Upper lobe of left lung (tissue), 6 donors: ENCODE measurements around the gene ZCCHC12. TPM values are rescaled to one million over a fixed set of nuclear protein-coding genes. Genes with fewer than 3 reads are reported as not detected.

Experiments used
- ATAC-seq, 2 donors: fragments of 200-7000 bp; cut with Tn5 transposase; one replicate each; pipeline ENCODE4 v1.9.1; 2022; ENCODE audit warnings: mild to moderate bottlenecking in 2 of 2, moderate library complexity in 2 of 2; ENCODE audit not compliant: low FRiP score in 2 of 2
- DNase-seq, 2 donors: peaks; one replicate each; pipeline ENCODE4 v3.0.0-alpha.2; 2019 to 2020
- H3K27ac ChIP-seq, 4 donors: fragments of 200-600 bp; sonication (generic); one replicate each; pipeline ENCODE4 v1.5.1; 2016 to 2019
- H3K27me3 ChIP-seq, 4 donors: fragments of 200-600 bp; sonication (generic); one replicate each; pipeline ENCODE4 v1.5.1; 2017 to 2019
- H3K36me3 ChIP-seq, 4 donors: fragments of 200-600 bp; sonication (generic); one replicate each; pipeline ENCODE4 v1.5.1; 2016 to 2019
- H3K4me1 ChIP-seq, 4 donors: fragments of 200-600 bp; sonication (generic); one replicate each; pipeline ENCODE4 v1.5.1; 2018 to 2019
- H3K4me3 ChIP-seq, 4 donors: fragments of 200-600 bp; sonication (generic); one replicate each; pipeline ENCODE4 v1.5.1; 2017 to 2019; ENCODE audit warnings: mild to moderate bottlenecking in 2 of 4, moderate library complexity in 1 of 4
- H3K9me3 ChIP-seq, 4 donors: fragments of 200-600 bp; sonication (generic); one replicate each; pipeline ENCODE4 v1.5.1; 2018 to 2019
- EP300 ChIP-seq, 4 donors: sonication (generic); formaldehyde crosslinking; IDR thresholded peaks; one replicate each; pipeline ENCODE4 v1.5.1; 2017; ENCODE audit warnings: antibody characterized with exemption in 4 of 4, control low read depth in 2 of 4
- POLR2A ChIP-seq, 4 donors: fragments of 450-650 bp; IDR thresholded peaks; one replicate each; pipeline ENCODE4 v1.5.1; 2016 to 2017; ENCODE audit warnings: antibody characterized with exemption in 4 of 4, mild to moderate bottlenecking in 2 of 4
- POLR2AphosphoS5 ChIP-seq, 2 donors: sonication (generic); formaldehyde crosslinking; IDR thresholded peaks; one replicate each; pipeline ENCODE4 v1.5.1; 2017; ENCODE audit warnings: antibody characterized with exemption in 2 of 2
- WGBS, 2 donors: methylation state at CpG; one replicate each; pipeline ENCODE4 v1.1.5; 2017 to 2018; 5-methylcytosine and 5-hydroxymethylcytosine counted together
- total RNA-seq, 6 donors: library from RNA; depleted of rRNA in 4 of 6; stranded (reverse); fragments of >200 nt in 4 of 6; gene quantifications; one replicate each; pipeline versions ENCODE4 v1.1.0 to v1.2.1, GENCODE V29; 2016 to 2021
- TF ChIP-seq, protein P1 (sequence below), 6 experiments: fragments of 450-650 bp in 4 of 6; fragments of 200-600 bp in 2 of 6; sonication (generic) in 2 of 6; IDR thresholded peaks; one replicate each; pipeline ENCODE4 v1.5.1; 2016 to 2019; ENCODE audit warnings: antibody characterized with exemption in 6 of 6
- donor health status: DM: no; HTN: no; CAD: no; lungs with moderate emphysema.
- donor health status: DM: no; HTN: yes; CAD: no; lungs with severe emphysema.

Gene ZCCHC12
- total RNA-seq, 6 donors from 2014 or later, result 0.46 to 3.6 (median 1.1) TPM; not detected in 3

- no peaks in the 10 kb centered on the region for H3K36me3 ChIP-seq
- TF ChIP-seq POLR2AphosphoS5 (IDR thresholded peaks at IDR 0.05) (no peak), EP300 (IDR thresholded peaks at IDR 0.05) (no peak), POLR2A (IDR thresholded peaks at IDR 0.05) (no peak)
- TF ChIP-seq, protein P1, sequence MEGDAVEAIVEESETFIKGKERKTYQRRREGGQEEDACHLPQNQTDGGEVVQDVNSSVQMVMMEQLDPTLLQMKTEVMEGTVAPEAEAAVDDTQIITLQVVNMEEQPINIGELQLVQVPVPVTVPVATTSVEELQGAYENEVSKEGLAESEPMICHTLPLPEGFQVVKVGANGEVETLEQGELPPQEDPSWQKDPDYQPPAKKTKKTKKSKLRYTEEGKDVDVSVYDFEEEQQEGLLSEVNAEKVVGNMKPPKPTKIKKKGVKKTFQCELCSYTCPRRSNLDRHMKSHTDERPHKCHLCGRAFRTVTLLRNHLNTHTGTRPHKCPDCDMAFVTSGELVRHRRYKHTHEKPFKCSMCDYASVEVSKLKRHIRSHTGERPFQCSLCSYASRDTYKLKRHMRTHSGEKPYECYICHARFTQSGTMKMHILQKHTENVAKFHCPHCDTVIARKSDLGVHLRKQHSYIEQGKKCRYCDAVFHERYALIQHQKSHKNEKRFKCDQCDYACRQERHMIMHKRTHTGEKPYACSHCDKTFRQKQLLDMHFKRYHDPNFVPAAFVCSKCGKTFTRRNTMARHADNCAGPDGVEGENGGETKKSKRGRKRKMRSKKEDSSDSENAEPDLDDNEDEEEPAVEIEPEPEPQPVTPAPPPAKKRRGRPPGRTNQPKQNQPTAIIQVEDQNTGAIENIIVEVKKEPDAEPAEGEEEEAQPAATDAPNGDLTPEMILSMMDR (IDR thresholded peaks at IDR 0.05), result no peak
- H3K27ac ChIP-seq, result no peak overlapping the region
- no peaks in the 10 kb centered on the region for H3K27me3 ChIP-seq
- no peaks in the 10 kb centered on the region for H3K9me3 ChIP-seq
- no peaks in the 10 kb centered on the region for H3K4me1 ChIP-seq
- ATAC-seq, result no peak
- DNase-seq, result no peak
- H3K4me3 ChIP-seq, result no peak overlapping the region
- WGBS, 2 donors, result 86% methylated on average over 3 of the region's 3 CpGs; no CpG with 5 or more reads in 1 of the 2 donors
Measured at GRCh38 chrX:118864063-118864635, 40.5 kb downstream of the ZCCHC12 start.

DNA sequence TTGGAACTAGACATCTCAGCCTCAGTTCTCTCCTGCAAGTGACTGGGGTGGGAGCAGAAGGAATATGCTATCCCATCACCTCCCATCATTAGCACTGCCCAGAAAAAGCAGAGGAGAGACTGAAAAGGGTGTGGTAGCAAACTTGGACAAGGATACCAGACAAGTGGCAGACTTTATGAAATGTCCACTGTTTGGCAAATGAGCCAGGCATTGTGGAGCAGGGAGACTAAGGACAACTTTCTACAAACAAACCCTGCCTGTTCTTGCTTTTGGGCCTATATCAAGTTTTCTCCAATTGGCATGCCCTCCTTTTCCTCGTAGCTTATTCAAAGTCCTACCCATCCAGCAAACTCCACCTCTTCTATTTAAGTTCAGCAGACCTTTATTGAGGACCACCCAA is 41.6 kb downstream of the ZCCHC12 start:
- DNase-seq (no peak), ATAC-seq (no peak)
- TF ChIP-seq EP300 (IDR thresholded peaks at IDR 0.05) (no peak), POLR2A (IDR thresholded peaks at IDR 0.05) (no peak), POLR2AphosphoS5 (IDR thresholded peaks at IDR 0.05) (no peak)
- TF ChIP-seq, protein P1 (IDR thresholded peaks at IDR 0.05), result no peak
- Histone ChIP-seq H3K36me3 (no peaks in the 10 kb centered on the region), H3K27me3 (no peaks in the 10 kb centered on the region), H3K9me3 (no peaks in the 10 kb centered on the region), H3K27ac (no peak overlapping the region), H3K4me1 (no peaks in the 10 kb centered on the region), H3K4me3 (no peak overlapping the region)
- 42 to 62% methylated on average over 1 of the region's 1 CpG for WGBS, 2 donors

DNA sequence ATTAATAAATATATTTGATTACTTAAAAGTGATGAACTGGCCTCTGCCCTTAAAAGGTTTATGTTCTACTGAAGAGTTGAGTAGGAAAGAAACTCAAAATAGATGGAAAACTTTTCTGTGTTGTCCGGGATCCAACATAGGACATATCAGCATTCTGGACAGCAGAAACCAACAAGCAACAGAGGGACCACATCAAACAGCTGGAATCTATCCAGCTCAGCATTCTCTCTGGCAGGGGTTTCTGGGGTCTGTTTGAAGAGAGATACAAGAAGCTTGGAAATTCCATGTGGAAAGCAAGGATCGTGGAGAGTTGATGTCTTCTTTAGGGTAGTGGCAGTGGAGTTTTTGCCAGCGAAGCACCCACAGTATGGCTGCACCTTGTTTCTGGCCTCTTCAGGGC is 43.6 kb downstream of the ZCCHC12 start:
- H3K27ac ChIP-seq, result no peak overlapping the region
- no peaks in the 10 kb centered on the region for H3K4me1 ChIP-seq
- WGBS, 2 donors, result 84 to 87% methylated on average over 3 of the region's 3 CpGs
- no peaks in the 10 kb centered on the region for H3K27me3 ChIP-seq
- TF ChIP-seq POLR2AphosphoS5 (IDR thresholded peaks at IDR 0.05), result no peak
- no peak for TF ChIP-seq EP300 (IDR thresholded peaks at IDR 0.05)
- TF ChIP-seq, protein P1 (IDR thresholded peaks at IDR 0.05), result no peak
- TF ChIP-seq POLR2A (IDR thresholded peaks at IDR 0.05), result no peak
- no peak for DNase-seq
- H3K4me3 ChIP-seq, result no peak overlapping the region
- H3K9me3 ChIP-seq, result no peaks in the 10 kb centered on the region
- ATAC-seq, result no peak
- H3K36me3 ChIP-seq, result no peaks in the 10 kb centered on the region

DNA sequence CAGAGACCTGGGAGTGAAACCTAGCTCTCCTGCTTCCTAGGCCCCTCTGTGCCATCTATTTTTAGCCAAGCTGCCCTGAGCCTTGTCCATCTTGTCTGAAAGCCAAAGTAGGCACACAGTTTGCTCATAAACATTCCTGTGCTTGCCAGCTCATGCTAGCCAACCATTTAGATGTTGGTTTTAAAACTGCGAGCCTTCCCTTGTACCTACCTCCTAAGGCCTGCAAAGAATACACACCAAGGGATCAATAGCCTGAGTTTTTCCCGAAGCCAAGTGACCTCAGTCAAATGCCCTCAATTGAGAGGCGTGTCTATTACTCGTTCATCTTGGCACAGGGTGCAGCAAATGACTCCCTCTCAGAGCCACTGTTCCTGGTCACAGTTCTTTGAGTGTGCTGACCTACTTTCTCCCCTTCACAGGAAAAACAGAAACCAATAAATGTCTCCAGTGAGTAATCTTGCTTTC is 48.5 kb downstream of the ZCCHC12 start:
- ATAC-seq, result peak; percentile 49 to 65
- Histone ChIP-seq H3K27me3 (no peaks in the 10 kb centered on the region), H3K9me3 (no peaks in the 10 kb centered on the region), H3K4me3 (no peak overlapping the region), H3K4me1 (no peaks in the 10 kb centered on the region), H3K27ac (peak overlapping the region in 3 of 4 donors; percentile 42 to 58 (median 46)), H3K36me3 (no peaks in the 10 kb centered on the region)
- WGBS, 2 donors, result 46 to 100% methylated on average over 1 to 4 of the region's 4 CpGs
- DNase-seq, result peak in 1 of 2 donors; percentile 46
- TF ChIP-seq, protein P1 (IDR thresholded peaks at IDR 0.05), result no peak
- TF ChIP-seq POLR2AphosphoS5 (IDR thresholded peaks at IDR 0.05), result no peak
- TF ChIP-seq EP300 (IDR thresholded peaks at IDR 0.05), result no peak
- TF ChIP-seq POLR2A (IDR thresholded peaks at IDR 0.05), result no peak

Other genes starting within 250 kb of the ZCCHC12 start
- gene IL13RA1, start 96.2 kb upstream of the ZCCHC12 start, total RNA-seq, result 10 to 100 TPM; 22.4 to 83.3 (median 67.0) TPM
- gene LONRF3, start 150.8 kb downstream of the ZCCHC12 start, total RNA-seq, result 10 to 100 TPM; 24.6 to 66.0 (median 40.8) TPM
- gene CT47C1, start 249.2 kb downstream of the ZCCHC12 start, total RNA-seq, result not detected